GOT3 (cell line): ENCODE data around the gene LRRC23.

ENCODE experiments used
- DNase-seq: peaks from one replicate; lab custom pipeline; 2025; ENCODE audit warnings: mixed read lengths; lab: John Stamatoyannopoulos, UW

LRRC23 gene

DNA sequence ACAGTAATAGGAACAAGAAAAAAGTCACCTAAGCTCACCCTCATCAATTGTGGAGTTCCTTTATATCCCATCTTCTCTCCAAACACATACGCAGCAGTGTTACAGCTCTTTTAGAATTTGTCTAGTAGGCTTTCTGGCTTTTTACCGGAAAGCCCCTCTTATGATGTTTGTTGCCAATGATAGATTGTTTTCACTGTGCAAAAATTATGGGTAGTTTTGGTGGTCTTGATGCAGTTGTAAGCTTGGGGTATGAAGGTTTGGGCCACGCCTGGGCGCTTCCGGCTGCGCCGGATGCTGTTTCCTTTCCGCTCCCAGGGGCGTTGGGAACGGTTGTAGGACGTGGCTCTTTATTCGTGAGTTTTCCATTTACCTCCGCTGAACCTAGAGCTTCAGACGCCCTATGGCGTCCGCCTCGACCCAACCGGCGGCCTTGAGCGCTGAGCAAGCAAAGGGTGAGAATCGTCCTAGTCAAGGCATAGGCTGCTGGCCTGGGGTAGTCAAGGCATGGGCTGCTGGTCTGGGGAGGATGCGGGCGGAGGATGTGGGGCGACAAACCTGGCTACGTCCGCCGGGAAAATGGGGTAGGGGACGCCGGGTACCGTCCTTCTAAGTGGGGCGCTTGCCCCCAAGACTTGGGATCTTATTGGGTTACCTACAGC, 39.2 kb downstream of the LRRC23 start, which contains the start of the genes C12orf57 and RNU7-1:
Gene C12orf57 (plus strand): TSS at position 301 of the 659 bp plus-strand sequence. CDS start 100 bp downstream, at position 401.
Gene RNU7-1 (plus strand): TSS at position 95 of the 659 bp plus-strand sequence.
- DNase-seq = peak; percentile 75

- peak; percentile 81 for DNase-seq
These were observed 40.0 kb downstream of the LRRC23 start for GRCh38 chr12:6944381-6945186.

DNA sequence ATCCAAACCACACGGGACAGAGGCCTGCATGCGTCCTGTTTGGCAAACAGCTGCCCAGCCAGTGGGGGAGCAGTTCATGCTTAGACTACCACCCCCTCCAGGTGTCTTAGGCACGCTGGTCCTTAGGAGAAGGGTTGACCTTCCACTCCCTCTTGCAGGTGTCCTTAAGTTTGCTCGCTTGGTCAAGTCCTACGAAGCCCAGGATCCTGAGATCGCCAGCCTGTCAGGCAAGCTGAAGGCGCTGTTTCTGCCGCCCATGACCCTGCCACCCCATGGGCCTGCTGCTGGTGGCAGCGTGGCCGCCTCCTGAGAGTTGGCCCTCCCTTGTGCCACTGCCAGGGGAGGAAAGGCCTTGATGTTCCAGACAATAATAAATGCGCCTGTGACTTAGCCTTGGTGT, 41.0 kb downstream of the LRRC23 start:
- DNase-seq = no peak

DNA sequence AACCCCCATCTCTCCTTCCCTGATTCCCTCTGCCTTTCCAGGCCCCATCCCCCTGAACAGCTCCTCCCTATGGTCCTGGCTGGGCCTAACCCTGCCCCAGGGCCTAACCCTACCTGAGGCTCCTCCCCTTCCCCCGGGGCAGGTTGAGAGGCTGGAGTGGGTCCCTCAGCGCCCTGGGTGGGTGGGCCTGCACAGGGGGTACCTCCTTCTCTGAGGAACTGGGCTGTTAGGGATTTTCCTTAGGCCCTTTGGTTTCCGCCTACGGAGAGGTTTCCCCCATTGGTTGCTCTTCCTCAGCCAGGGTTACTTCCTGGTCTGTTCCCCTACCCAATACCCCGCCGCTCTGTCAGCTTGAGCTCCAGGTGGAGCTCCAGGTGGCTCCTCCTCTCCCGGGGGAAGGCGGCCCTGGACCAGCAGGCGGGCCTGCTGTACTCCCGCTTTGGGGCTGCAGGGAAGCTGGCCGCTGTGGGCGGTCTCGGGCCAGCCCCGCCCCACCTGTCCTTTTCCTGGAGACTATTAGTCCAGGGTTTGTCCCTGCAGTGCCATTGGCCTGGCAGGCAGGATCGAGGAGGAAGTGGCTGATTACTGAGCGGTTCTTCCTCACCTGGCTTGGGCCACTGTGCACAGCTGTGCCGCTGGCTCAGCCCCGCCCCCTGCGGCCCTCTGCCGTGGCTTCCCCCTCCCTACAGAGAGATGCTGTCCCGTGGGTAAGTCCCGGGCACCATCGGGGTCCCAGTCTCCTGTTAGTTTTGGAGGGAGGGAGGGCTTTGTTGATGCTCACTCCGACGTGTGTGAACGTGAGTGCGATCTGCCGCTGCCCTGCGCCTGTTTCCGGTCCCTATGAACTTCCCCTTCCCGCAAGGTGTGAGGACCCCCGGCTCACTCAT, 41.7 kb downstream of the LRRC23 start:
- no peak for DNase-seq

- DNase-seq = no peak
These were observed 42.3 kb downstream of the LRRC23 start for GRCh38 chr12:6946920-6947374.

GRCh38 chr12:6947615-6948014, 43.0 kb downstream of the LRRC23 start:
- no peak for DNase-seq

- no peak for DNase-seq
These were observed 44.4 kb downstream of the LRRC23 start for GRCh38 chr12:6948873-6949594.

GRCh38 chr12:6950401-6950801, 45.8 kb downstream of the LRRC23 start:
- no peak for DNase-seq

- DNase-seq = no peak
These were observed 46.4 kb downstream of the LRRC23 start, which contains the start of gene PTPN6 for GRCh38 chr12:6950811-6951540. Gene PTPN6 (plus strand): TSS chr12:6951356. CDS start chr12:6951513, 157 bp downstream.

GRCh38 chr12:6951551-6952120, 47.0 kb downstream of the LRRC23 start:
- DNase-seq = no peak

- no peak for DNase-seq
These were observed 47.7 kb downstream of the LRRC23 start for GRCh38 chr12:6952121-6952862.

DNA sequence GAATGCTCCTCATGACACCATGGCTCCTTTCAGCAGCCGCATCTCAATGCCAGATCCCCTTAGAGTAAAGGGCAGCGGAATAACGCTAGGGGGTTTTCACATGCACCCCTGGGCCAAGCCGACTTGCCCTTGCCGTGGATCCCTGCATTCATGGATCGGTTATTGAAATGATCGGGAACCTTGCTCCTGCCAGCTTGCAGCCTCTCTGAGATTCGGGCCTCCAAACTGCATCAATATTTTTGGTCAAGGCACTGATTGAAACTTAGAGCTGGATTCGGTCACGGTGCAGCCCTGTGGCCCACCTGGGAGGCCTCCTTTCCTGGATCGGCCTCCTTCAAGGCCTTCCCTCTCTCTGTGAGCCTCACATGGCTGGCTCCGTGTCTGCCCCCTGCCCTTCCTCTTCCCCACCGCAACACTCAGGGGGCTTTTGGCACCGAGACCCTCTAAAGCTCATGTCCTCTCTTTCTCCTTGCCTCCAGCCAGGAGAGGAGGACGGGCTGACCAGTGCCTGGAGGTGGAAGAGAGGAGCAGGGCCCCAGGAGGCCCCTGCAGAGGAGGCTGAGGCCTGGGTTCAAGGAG, 48.3 kb downstream of the LRRC23 start:
- DNase-seq = no peak

GRCh38 chr12:6953442-6954315, 49.1 kb downstream of the LRRC23 start:
- no peak for DNase-seq

- DNase-seq = no peak
These were observed 49.9 kb downstream of the LRRC23 start for GRCh38 chr12:6954316-6955107.

- no peak for DNase-seq
These were observed 50.7 kb downstream of the LRRC23 start for GRCh38 chr12:6955108-6956020.

GRCh38 chr12:6956021-6956727, 51.6 kb downstream of the LRRC23 start:
- DNase-seq = no peak
